GM18868 (cell line): ENCODE measurements around the gene SLC25A51.
A peak's percentile ranks its signal among the peaks of the same experiment; 100 is the strongest.
"Not testable (repeated sequence)": the region's sequence is repeated elsewhere in the genome, so short reads cannot be mapped to it uniquely, and the experiment has no call there.

Experiments used
- ATAC-seq: cut with Tn5 transposase; IDR thresholded peaks from one replicate; pipeline ENCODE4 v1.9.1; 2021; ENCODE audit warnings: mild to moderate bottlenecking, moderate library complexity; ENCODE audit not compliant: unreplicated experiment

The SLC25A51 gene

GRCh38 chr9:37905776-37906175 lies 1.8 kb upstream of the SLC25A51 start:
- ATAC-seq: no peak

- ATAC-seq: no peak
Measured at GRCh38 chr9:37905131-37905505, 1.2 kb upstream of the SLC25A51 start.

- ATAC-seq: no peak
Measured at GRCh38 chr9:37904445-37905130, 661 bp upstream of the SLC25A51 start.

GRCh38 chr9:37902796-37903646 lies 906 bp downstream of the SLC25A51 start:
- peak; percentile 19 for ATAC-seq

GRCh38 chr9:37902131-37902530 lies 1.8 kb downstream of the SLC25A51 start:
- ATAC-seq: no peak

GRCh38 chr9:37899041-37899440 lies 4.9 kb downstream of the SLC25A51 start:
- ATAC-seq: no peak

- no peak for ATAC-seq
Measured at GRCh38 chr9:37897665-37898064, 6.3 kb downstream of the SLC25A51 start.

GRCh38 chr9:37892063-37892462 lies 11.9 kb downstream of the SLC25A51 start:
- ATAC-seq: no peak

- not testable (repeated sequence) for ATAC-seq
Measured at GRCh38 chr9:37891042-37891441, 12.9 kb downstream of the SLC25A51 start.

- no peak for ATAC-seq
Measured at GRCh38 chr9:37889536-37889935, 14.4 kb downstream of the SLC25A51 start.

- ATAC-seq: not testable (repeated sequence)
Measured at GRCh38 chr9:37887977-37888583, 15.8 kb downstream of the SLC25A51 start.

- no peak for ATAC-seq
Measured at GRCh38 chr9:37880916-37881479, 22.9 kb downstream of the SLC25A51 start.

GRCh38 chr9:37876376-37876775 lies 27.6 kb downstream of the SLC25A51 start:
- no peak for ATAC-seq

- no peak for ATAC-seq
Measured at GRCh38 chr9:37873955-37874354, 30.0 kb downstream of the SLC25A51 start.

- no peak for ATAC-seq
Measured at GRCh38 chr9:37870799-37871176, 33.1 kb downstream of the SLC25A51 start.

GRCh38 chr9:37870081-37870798 lies 33.7 kb downstream of the SLC25A51 start:
- no peak for ATAC-seq

- no peak for ATAC-seq
Measured at GRCh38 chr9:37862530-37862929, 41.4 kb downstream of the SLC25A51 start.

- ATAC-seq: no peak
Measured at GRCh38 chr9:37859043-37859442, 44.9 kb downstream of the SLC25A51 start.

GRCh38 chr9:37856551-37856950 lies 47.4 kb downstream of the SLC25A51 start:
- no peak for ATAC-seq

GRCh38 chr9:37852222-37852621 lies 51.7 kb downstream of the SLC25A51 start:
- ATAC-seq: no peak
